Body of pancreas (tissue), 4 donors: ENCODE data around the gene JAG2. TPM values are rescaled to one million over a fixed set of nuclear protein-coding genes. Genes with fewer than 3 reads are reported as not detected.
A peak's percentile ranks its signal among the peaks of the same experiment; 100 is the strongest.

Experiments
- ATAC-seq: fragments of 150-250 bp; one replicate; pipeline ENCODE4 v1.9.1; 2016
- DNase-seq, 4 donors: peaks; one replicate each; pipeline ENCODE4 v3.0.0-alpha.2; 2019
- H3K27ac ChIP-seq, 4 donors: fragments of 200-600 bp; sonication (generic); 1 replicate in 3 of 4; 2 replicates in 1 of 4; pipeline versions ENCODE4 v1.5.1 to v1.6.1; 2016 to 2019; ENCODE audit warnings: mild to moderate bottlenecking in 1 of 4, mixed read lengths in 1 of 4, moderate library complexity in 1 of 4
- H3K27me3 ChIP-seq, 2 donors: fragments of 200-600 bp; sonication (generic); one replicate each; pipeline ENCODE4 v1.6.0; 2016; ENCODE audit warnings: mild to moderate bottlenecking in 1 of 2
- H3K36me3 ChIP-seq, 2 donors: fragments of 200-600 bp; sonication (generic); replicated peaks in 1 of 2; 2 replicates each; pipeline ENCODE4 v1.5.1; 2016; ENCODE audit warnings: low read depth in 2 of 2; ENCODE audit not compliant: insufficient read depth in 1 of 2
- H3K4me1 ChIP-seq: fragments of 200-600 bp; sonication (generic); one replicate; pipeline ENCODE4 v1.6.0; 2016
- H3K4me3 ChIP-seq, 2 donors: fragments of 200-600 bp; sonication (generic); 1 replicate in 1 of 2; 2 replicates in 1 of 2; pipeline ENCODE4 v1.5.1; 2016 to 2019
- H3K9me3 ChIP-seq, 3 donors: fragments of 200-600 bp; sonication (generic); 1 replicate in 2 of 3; 2 replicates in 1 of 3; pipeline ENCODE4 v1.5.1; 2016
- POLR2A ChIP-seq, 3 donors: fragments of 450-650 bp; IDR thresholded peaks; one replicate each; pipeline ENCODE4 v1.6.1; 2016; ENCODE audit warnings: antibody characterized with exemption in 3 of 3, mild to moderate bottlenecking in 2 of 3
- WGBS, 2 donors: methylation state at CpG; one replicate each; pipeline ENCODE4 v1.1.5; 2017; 5-methylcytosine and 5-hydroxymethylcytosine counted together
- intact Hi-C: fragments of 100-400 bp; cut with DNase I; formaldehyde crosslinking; loops from one replicate; pipeline ENCODE4 v1.15.1; 2023
- total RNA-seq, 2 donors: library from RNA; depleted of rRNA; stranded (reverse); fragments of >200 nt; gene quantifications; one replicate each; pipeline ENCODE4 v1.1.0, GENCODE V29; 2016
- TF ChIP-seq, protein P1 (sequence below), 7 experiments: fragments of 450-650 bp in 4 of 7; fragments of 200-600 bp in 3 of 7; sonication (generic) in 3 of 7; IDR thresholded peaks; one replicate each; pipeline ENCODE4 v1.5.1; 2016 to 2019; ENCODE audit warnings: antibody characterized with exemption in 7 of 7

Gene JAG2
- total RNA-seq, 2 donors from 2014 or later = 13.5 to 36.3 TPM

DNA sequence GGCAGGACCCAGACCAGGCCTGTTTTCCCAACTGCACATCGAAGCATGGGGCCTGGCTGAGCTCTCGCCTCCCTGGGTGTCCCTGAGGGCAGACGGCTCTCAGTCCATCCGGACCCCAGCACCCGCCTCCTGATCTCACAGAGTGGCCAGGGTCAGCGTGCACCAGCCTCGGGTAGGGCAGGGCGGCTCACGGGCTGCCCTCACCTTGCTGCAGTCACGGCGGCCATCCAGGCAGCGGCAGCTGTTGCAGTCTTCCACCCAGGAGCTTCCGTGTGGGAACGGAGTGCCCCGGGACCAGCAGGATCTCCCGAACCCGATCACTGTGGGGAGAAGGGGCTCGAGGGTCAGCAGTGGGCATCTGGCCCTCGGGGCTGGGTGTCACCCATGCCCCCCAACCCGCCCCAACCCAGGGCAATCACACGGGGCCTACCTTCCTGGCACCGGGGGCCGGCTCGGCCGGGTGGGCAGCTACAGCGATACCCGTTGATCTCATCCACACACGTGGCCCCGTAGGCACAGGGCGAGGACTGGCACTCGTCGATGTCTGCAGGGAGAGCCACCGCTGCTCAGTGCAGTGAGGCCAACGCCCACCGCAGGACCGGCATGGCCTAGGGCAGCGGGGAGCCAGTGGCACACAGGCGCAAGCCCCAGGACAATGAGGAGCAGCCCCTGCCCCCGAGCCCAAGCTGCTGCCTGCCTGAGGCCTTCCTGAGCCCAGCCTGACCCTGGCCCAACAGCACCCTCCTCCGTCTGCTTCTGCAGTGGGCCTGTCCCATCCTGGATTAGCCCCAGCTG, 22.2 kb downstream of the JAG2 start:
- Histone ChIP-seq H3K36me3 (no peaks in the 10 kb centered on the region), H3K27me3 (no peaks in the 10 kb centered on the region), H3K9me3 (no peaks in the 10 kb centered on the region), H3K4me1 (no peaks in the 10 kb centered on the region), H3K27ac (no peak overlapping the region), H3K4me3 (no peak overlapping the region)
- ATAC-seq (no peak), DNase-seq (peak in 2 of 4 donors; percentile 5 to 9)
- 91 to 94% methylated on average over 14 to 20 of the region's 40 CpGs for WGBS, 2 donors
- TF ChIP-seq POLR2A (IDR thresholded peaks at IDR 0.05) = no peak
- TF ChIP-seq, protein P1, sequence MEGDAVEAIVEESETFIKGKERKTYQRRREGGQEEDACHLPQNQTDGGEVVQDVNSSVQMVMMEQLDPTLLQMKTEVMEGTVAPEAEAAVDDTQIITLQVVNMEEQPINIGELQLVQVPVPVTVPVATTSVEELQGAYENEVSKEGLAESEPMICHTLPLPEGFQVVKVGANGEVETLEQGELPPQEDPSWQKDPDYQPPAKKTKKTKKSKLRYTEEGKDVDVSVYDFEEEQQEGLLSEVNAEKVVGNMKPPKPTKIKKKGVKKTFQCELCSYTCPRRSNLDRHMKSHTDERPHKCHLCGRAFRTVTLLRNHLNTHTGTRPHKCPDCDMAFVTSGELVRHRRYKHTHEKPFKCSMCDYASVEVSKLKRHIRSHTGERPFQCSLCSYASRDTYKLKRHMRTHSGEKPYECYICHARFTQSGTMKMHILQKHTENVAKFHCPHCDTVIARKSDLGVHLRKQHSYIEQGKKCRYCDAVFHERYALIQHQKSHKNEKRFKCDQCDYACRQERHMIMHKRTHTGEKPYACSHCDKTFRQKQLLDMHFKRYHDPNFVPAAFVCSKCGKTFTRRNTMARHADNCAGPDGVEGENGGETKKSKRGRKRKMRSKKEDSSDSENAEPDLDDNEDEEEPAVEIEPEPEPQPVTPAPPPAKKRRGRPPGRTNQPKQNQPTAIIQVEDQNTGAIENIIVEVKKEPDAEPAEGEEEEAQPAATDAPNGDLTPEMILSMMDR (IDR thresholded peaks at IDR 0.05) = no peak
- intact Hi-C loops = no loop called here

DNA sequence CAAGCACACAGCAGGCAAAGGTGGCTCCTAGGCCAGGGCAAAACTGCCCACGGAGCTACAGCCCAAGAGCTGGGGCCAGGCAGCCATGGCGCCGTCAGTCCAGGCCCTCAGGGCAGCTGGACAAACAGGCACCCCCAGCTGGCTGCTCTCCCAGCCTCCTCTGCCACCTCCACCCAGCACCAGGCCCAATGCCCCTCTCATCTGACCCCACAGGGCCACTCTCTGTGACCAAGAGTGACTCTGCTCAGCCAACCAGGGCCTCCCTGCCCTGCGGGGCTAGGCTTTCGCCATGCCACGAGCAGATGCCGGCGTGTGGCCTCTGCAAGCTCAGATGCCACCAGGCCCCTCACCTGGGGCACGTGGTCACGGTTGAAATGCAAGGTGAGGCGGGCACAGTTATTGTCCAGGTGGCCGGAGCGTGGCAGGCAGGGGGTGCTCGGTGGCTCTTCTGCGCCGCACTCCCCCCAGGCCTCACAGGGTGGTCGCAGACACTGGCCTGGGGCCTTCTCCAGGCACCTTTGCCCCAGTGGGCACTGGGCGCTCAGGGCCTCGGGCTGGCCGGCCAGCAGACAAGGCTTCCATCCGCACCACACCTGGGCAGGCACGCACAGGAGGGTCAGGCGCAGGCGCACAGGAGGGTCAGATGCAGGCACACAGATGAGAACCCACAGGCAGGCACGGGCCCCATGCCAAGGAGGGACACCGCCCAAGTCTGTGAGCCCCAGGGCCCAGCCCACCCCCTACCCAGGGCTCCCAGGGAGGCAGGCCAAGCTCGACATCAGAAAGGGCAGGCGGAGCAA, 23.0 kb downstream of the JAG2 start:
- no peak for TF ChIP-seq POLR2A (IDR thresholded peaks at IDR 0.05)
- TF ChIP-seq, protein P1 (IDR thresholded peaks at IDR 0.05) = no peak
- intact Hi-C loops = no loop called here
- no peaks in the 10 kb centered on the region for H3K9me3 ChIP-seq
- H3K4me3 ChIP-seq = no peak overlapping the region
- no peaks in the 10 kb centered on the region for H3K27me3 ChIP-seq
- H3K4me1 ChIP-seq = no peaks in the 10 kb centered on the region
- no peak for ATAC-seq
- no peaks in the 10 kb centered on the region for H3K36me3 ChIP-seq
- 94 to 100% methylated on average over 3 to 25 of the region's 28 CpGs for WGBS, 2 donors
- H3K27ac ChIP-seq = no peak overlapping the region
- DNase-seq = peak in 1 of 4 donors; percentile 10

DNA sequence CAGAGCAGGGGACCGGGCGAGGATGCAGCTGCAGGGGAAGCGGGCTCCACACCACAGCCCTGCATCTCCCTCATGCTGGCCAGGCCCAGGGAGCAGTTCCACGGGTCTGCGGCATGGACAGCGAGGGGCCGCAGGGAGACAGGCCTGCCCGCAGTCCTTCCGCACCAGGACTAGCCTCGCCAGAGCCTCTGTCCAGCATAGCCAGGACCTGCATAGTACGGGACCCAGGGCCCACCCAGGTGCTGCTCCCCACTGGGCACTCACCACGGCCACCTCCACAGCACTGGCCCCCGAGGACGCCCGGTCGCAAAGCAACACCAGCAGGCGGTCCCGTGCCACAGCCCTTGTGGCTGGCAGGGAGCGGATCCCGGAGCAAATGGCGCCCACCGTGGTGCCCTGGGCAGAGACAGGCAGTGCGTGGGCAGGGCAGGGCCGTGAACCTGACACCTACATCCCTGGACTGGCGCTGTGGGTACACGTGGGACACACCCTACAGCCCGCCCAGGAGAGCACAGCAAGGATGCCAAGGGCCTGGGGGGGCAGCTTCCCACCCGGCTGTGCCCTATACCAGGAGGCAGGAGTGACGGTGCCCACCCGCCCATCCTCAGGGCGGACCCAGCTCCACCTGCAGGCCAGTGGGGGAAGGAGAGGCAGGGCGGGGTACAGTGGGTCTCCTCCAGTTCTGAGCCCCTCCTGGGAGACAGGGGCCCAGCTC, 23.8 kb downstream of the JAG2 start:
- Histone ChIP-seq H3K36me3 (no peaks in the 10 kb centered on the region), H3K27ac (no peak overlapping the region), H3K4me3 (no peak overlapping the region), H3K4me1 (no peaks in the 10 kb centered on the region), H3K9me3 (peaks cover 0 to 5% (median 0%) of the 10 kb centered on the region in 3 donors), H3K27me3 (no peaks in the 10 kb centered on the region)
- intact Hi-C loops = no loop called here
- WGBS, 2 donors = 90 to 93% methylated on average over 8 to 32 of the region's 32 CpGs
- ATAC-seq (no peak), DNase-seq (peak in 1 of 4 donors; percentile 10)
- TF ChIP-seq POLR2A (IDR thresholded peaks at IDR 0.05) = no peak
- TF ChIP-seq, protein P1 (IDR thresholded peaks at IDR 0.05) = no peak

DNA sequence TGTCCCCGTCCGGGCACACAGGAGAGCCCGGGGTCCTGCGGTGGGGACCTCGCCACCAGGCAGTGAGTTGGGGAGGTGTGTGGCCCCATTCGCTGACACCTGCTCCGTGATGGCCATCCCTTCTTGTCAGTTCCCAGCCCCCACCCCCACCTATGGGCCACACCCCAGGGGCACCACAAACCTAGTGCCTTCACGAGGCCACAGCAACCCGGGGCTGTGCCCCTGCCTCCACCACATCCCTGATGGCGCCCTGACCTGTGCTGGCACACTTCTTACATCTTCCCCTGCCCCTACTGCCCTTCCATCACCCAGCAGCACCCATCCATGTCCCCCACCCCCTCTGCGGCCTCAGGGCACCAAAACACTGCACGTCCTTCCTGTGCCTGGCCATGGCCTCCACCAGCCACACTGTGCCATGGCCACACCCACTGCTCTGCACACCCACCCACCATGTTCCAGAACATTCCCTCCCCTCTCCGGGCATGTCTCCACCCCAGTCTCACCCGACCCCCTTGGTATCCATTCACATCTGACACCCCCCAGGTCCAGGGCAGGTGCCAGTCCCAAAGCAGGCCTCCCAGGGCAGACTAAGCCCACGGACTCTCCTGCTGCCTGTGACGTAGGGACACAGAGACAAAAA, 24.4 kb downstream of the JAG2 start:
- no peaks in the 10 kb centered on the region for H3K36me3 ChIP-seq
- no peak overlapping the region for H3K4me3 ChIP-seq
- intact Hi-C loops = no loop called here
- no peaks in the 10 kb centered on the region for H3K4me1 ChIP-seq
- ATAC-seq = no peak
- no peak for TF ChIP-seq POLR2A (IDR thresholded peaks at IDR 0.05)
- TF ChIP-seq, protein P1 (IDR thresholded peaks at IDR 0.05) = no peak
- H3K27ac ChIP-seq = no peak overlapping the region
- H3K27me3 ChIP-seq = no peaks in the 10 kb centered on the region
- peaks cover 0 to 11% (median 0%) of the 10 kb centered on the region in 3 donors for H3K9me3 ChIP-seq
- DNase-seq = peak in 1 of 4 donors; percentile 10
- WGBS, 2 donors = 91 to 96% methylated on average over 9 to 15 of the region's 16 CpGs
